ENCODE data around the gene RCC1. TPM values are rescaled to one million over a fixed set of nuclear protein-coding genes. Genes with fewer than 3 reads are reported as not detected.
A peak's percentile ranks its signal among the peaks of the same experiment; 100 is the strongest.
"Not testable (repeated sequence)": the region's sequence is repeated elsewhere in the genome, so short reads cannot be mapped to it uniquely, and the experiment has no call there.

Gene RCC1
- polyA plus RNA-seq, 4 donors, result 30.9 to 41.2 (median 36.2) TPM

- DNase-seq (ENCODE audit: low read depth in 4 of 4, low spot score in 2 of 4), result no peak
These were observed 34.8 kb downstream of the RCC1 start for GRCh38 chr1:28540651-28541050.

DNA sequence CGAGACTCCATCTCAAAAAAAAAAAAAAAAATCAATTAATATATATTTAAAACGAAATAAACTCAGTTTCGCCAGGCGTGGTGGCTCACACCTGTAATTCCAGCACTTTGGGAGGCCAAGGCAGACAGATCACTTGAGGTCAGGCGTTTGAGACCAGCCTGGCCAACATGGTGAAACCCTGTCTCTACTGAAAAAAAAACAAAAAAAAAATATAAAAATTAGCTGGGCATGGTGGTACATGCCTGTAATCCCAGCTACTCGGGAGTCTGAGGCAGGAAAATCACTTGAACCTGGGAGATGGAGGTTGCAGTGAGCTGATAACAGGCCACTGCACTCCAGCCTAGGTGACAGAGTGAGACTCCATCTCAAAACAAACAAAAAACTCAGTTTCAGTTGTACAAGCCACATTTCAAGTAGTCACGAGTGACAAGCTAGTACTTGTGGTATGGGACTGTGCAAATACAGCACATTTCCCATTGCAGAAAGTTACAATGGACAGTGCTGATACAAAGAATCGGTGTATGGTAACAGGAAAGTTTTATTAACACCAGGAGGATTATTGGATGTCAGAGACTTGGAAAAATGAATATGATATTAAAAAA is 35.7 kb downstream of the RCC1 start:
- DNase-seq (ENCODE audit: low read depth in 4 of 4, low spot score in 2 of 4), result not testable (repeated sequence)

GRCh38 chr1:28545246-28545628 is 39.4 kb downstream of the RCC1 start:
- DNase-seq (ENCODE audit: low read depth in 4 of 4, low spot score in 2 of 4), result no peak

GRCh38 chr1:28548318-28548717 is 42.5 kb downstream of the RCC1 start:
- no peak for DNase-seq (ENCODE audit: low read depth in 4 of 4, low spot score in 2 of 4)

- DNase-seq (ENCODE audit: low read depth in 4 of 4, low spot score in 2 of 4), result no peak
These were observed 45.5 kb downstream of the RCC1 start for GRCh38 chr1:28551381-28551780.

DNA sequence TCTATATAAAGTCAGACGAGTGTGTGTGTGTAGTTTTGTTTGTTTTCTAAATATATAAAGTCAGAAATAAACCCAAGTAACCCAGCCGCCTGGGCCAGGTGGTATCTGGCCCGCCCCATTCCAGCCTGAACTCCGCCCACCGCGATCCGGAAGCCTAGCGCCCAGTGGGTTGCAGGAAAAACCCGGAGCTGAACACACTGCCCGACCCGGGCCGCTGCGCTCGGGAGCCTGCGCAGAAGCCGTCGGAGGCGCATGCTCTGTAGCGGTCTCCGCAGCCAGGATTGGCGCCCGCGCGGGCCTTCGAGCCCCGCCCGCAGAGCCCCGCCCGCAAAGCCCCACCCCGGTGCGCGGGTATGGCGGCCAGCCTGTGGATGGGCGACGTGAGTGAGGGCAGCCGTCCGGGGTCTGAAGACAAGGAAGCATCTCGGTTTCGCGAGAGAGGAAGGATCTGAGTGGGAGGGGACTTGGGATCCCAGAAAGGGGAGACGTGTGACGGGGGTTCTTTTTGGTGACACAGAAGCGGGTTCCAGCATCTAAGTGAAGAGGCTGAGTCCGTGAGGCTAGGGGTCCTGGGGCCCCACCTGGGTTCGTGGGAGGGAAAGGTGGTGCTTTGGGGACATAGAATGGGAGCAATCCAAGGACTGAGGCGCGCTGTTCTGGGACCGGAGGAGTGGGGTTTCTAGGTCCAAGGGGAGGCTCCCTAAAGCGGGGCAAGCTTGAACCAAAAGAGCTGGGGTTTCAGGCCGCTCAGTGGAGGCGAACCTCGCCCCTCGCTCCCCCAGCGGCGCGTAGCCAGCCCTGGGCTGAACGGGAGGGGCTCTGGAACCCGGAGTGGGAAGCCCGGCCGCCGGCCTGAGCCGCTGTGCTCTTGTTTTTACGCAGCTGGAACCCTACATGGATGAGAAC is 47.2 kb downstream of the RCC1 start, which contains the start of gene TRNAU1AP:
Gene TRNAU1AP, plus strand, starts transcription at position 328 of the 906 bp plus-strand sequence. Its CDS starts 26 bp downstream, at position 354.
- DNase-seq (ENCODE audit: low read depth in 4 of 4, low spot score in 2 of 4), result peak; percentile 84 to 96 (median 93)

DNA sequence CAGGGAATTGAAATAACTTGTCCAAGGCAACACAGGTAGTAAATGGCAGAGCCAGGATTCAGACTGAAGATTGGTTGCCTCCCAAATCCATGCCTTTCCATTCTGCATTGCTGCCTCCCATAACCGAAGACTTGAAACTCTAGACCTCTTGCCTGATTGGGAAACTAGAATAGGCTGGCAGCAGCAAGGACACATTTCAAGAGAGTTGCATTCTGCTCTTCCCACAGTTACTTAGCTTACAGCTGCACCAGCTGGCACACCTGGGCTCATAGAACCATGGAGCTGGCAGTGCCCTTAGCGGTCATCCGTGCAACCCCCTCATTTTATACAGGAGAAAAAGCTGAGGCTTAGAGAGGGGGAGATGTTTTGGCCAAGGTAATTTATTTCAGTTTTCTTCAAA is 55.0 kb downstream of the RCC1 start:
- no peak for DNase-seq (ENCODE audit: low read depth in 4 of 4, low spot score in 2 of 4)

- DNase-seq (ENCODE audit: low read depth in 4 of 4, low spot score in 2 of 4), result no peak
These were observed 58.5 kb downstream of the RCC1 start for GRCh38 chr1:28564310-28564709.

DNA sequence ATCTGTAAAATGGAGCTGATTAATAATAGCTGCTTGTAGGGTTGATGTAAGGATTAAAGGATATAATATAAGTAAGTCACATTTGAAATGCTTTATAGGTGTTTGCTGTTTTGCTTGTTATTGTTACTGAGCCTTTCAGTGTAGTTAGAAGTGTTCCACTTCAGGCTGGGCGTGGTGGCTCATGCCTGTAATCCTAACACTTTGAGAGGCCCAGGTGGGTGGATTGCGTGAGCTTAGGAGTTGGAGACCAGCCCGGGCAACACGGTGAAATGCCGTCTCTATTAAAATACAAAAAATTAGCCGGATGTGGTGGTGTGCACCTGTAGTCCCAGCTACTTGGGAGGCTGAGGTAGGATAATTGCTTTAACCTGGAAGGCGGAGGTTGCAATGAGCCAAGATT is 59.2 kb downstream of the RCC1 start:
- no peak for DNase-seq (ENCODE audit: low read depth in 4 of 4, low spot score in 2 of 4)

- DNase-seq (ENCODE audit: low read depth in 4 of 4, low spot score in 2 of 4), result no peak
These were observed 59.9 kb downstream of the RCC1 start for GRCh38 chr1:28565726-28566125.

- DNase-seq (ENCODE audit: low read depth in 4 of 4, low spot score in 2 of 4), result no peak
These were observed 61.1 kb downstream of the RCC1 start for GRCh38 chr1:28566931-28567330.

- DNase-seq (ENCODE audit: low read depth in 4 of 4, low spot score in 2 of 4), result no peak
These were observed 66.1 kb downstream of the RCC1 start for GRCh38 chr1:28571911-28572310.

GRCh38 chr1:28572891-28573290 is 67.0 kb downstream of the RCC1 start:
- DNase-seq (ENCODE audit: low read depth in 4 of 4, low spot score in 2 of 4), result not testable (repeated sequence)

DNA sequence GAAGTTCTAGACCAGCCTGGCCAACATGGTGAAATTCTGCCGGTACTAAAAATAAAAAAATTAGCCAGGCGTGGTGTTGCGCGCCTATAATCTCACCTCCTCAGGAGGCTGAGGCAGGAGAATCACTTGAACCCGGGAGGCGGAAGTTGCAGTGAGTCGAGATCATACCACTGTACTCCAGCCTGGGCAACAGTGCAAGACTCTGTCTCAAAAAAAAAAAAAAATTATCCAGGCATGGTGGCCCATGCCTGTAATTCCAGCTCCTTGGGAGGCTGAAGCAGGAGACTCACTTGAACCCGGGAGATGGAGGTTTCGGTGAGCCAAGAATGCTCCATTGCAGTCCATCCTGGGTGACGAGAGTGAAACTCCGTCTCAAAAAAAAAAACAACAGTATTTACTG is 67.7 kb downstream of the RCC1 start:
- DNase-seq (ENCODE audit: low read depth in 4 of 4, low spot score in 2 of 4), result no peak

DNA sequence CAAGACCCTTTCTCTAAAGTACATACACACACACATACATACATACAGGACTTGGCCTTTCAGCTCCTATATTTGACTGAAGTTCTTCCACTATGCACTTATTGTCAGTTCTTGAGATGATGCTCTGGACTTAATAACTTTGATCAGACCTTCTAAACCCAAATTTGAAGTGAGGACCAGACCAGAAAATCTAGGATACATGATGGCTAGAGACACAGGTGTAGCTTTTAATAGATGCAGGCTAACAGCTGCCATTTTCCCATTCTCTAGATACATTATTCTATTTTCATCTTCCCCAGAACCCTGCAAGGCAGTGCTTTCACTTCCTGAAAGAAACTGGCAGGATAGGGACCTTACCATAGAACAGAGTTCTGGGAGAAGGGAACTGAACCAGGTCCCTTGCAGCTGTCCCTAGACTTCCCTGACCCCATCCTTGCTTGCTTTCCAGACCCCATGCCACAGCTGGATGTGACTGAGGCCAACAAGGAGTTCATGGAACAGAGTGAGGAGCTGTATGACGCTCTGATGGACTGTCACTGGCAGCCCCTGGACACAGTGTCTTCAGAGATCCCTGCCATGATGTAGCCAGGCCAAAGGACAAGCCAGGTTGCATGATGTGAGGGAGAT is 71.3 kb downstream of the RCC1 start:
- DNase-seq (ENCODE audit: low read depth in 4 of 4, low spot score in 2 of 4), result no peak

GRCh38 chr1:28577738-28578536 is 72.1 kb downstream of the RCC1 start:
- no peak for DNase-seq (ENCODE audit: low read depth in 4 of 4, low spot score in 2 of 4)

GRCh38 chr1:28578696-28579218 is 72.9 kb downstream of the RCC1 start:
- DNase-seq (ENCODE audit: low read depth in 4 of 4, low spot score in 2 of 4), result no peak

DNA sequence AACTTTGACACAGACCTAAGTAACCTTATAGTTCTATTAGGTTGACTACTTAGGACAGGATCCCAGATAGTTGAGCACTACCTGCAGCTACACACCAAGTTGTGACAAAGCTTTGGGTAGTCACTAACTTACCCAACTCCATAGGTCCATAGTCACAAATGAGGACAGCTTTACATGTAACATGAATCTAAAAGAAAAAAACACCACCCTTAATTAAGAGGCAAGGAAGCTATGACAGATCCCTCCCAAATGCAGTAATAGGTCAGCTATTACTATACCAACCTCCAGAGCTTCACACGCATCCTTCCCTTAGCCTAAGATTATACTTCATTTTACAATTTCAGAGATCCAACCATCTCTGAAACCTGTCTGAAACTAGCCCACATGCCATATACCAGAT is 73.6 kb downstream of the RCC1 start:
- DNase-seq (ENCODE audit: low read depth in 4 of 4, low spot score in 2 of 4), result no peak

DNA sequence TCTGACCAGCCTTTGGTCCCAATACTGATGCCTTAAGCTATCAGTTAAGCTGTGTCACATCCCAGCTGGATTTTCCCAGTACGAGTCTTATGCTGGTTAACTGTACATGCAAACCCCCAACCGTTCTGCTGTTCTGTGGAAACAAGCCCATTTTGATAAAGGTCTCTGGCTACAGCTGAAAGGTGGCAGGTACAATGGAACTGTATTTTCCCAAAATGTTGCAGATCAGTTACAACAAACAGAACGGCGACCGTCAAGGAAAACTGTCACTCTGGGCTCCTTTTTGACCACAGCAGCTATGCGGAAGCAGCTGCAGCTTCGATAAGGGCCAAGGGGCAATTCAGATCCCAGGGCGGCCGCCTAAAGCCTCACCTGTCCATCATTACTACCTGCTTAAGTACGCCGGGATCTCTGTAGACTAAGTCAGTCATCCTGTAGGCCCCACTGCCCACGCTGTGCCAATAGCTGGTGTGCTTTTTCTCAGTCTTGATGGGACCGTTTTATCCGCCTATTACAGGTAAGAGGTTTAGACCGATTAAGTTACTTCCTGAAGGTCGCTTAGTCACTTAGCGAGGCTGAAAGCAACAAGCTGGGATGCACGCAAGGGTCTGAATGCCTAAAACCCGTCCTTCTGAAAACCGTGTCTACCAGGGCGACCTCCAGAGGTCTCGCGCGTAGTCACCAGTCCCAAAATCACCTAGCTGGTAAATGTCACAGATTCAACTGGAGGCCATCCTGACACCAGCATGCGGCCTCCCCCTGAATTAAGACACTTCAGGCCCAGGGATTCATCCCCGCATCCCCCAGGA is 75.1 kb downstream of the RCC1 start:
- DNase-seq (ENCODE audit: low read depth in 4 of 4, low spot score in 2 of 4), result no peak
